Measurements from ENCODE around the gene PLEKHA7.
A peak's percentile ranks its signal among the peaks of the same experiment; 100 is the strongest.

PLEKHA7 gene

DNA sequence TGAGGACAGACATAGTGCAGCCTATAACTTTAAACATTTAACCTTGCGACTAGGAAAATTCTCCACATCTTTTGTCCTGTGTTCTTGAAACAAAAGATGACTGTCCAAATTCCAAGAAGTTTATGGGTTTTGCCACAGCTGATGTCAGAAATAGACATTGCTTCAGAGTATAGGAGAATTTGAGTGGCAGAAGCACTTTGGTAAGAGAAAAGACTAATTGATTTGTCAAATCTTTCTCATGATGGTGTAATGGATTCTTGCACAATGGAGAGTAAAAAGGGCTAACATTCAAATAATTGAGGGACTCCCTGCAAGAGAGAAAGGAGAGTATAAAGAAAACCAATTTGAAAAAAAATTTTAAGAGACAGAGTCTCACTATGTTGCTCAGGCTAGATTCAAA lies 250.5 kb downstream of the PLEKHA7 start:
- TF ChIP-seq, protein P1, sequence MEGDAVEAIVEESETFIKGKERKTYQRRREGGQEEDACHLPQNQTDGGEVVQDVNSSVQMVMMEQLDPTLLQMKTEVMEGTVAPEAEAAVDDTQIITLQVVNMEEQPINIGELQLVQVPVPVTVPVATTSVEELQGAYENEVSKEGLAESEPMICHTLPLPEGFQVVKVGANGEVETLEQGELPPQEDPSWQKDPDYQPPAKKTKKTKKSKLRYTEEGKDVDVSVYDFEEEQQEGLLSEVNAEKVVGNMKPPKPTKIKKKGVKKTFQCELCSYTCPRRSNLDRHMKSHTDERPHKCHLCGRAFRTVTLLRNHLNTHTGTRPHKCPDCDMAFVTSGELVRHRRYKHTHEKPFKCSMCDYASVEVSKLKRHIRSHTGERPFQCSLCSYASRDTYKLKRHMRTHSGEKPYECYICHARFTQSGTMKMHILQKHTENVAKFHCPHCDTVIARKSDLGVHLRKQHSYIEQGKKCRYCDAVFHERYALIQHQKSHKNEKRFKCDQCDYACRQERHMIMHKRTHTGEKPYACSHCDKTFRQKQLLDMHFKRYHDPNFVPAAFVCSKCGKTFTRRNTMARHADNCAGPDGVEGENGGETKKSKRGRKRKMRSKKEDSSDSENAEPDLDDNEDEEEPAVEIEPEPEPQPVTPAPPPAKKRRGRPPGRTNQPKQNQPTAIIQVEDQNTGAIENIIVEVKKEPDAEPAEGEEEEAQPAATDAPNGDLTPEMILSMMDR (IDR thresholded peaks at IDR 0.05; ENCODE audit: low read depth, low read length): no peak
- H3K4me3 ChIP-seq (replicated peaks in 1 of 2; ENCODE audit: low read depth in 2 of 2, low read length in 2 of 2): no peak overlapping the region
- DNase-seq (ENCODE audit: low read depth in 2 of 2): no peak

DNA sequence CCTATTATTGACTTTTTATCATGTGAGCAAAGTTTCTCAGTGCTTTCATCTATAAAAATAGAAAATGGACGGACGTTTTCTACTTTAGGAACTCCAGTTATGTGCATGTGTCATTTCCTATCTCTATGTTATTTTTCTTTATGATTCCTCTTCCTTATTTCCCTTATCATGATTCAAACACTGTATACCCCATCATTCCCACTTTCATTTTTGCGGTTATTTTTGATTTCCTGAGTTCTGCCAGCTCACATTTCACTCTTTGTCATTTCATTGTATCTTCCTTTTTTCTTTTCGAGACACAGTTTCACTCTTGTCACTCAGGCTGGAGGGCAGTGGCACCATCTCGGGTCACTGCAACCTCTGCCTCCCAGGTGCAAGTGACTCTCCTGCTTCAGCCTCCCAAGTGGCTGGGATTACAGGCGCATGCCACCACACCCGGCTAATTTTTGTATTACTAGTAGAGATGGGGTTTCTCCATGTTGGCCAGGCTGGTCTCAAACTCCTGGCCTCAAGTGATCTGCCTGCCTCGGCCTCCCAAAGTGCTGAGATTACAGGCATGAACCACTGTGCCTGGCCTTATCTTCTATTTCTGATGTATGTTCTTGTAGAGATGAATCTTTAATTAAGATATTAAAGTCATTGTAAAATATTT lies 254.2 kb downstream of the PLEKHA7 start:
- peak in 1 of 2 donors; percentile 26 for DNase-seq (ENCODE audit: low read depth in 2 of 2)
- TF ChIP-seq, protein P1 (IDR thresholded peaks at IDR 0.05; ENCODE audit: low read depth, low read length): no peak
- no peak overlapping the region for H3K4me3 ChIP-seq (replicated peaks in 1 of 2; ENCODE audit: low read depth in 2 of 2, low read length in 2 of 2)

DNA sequence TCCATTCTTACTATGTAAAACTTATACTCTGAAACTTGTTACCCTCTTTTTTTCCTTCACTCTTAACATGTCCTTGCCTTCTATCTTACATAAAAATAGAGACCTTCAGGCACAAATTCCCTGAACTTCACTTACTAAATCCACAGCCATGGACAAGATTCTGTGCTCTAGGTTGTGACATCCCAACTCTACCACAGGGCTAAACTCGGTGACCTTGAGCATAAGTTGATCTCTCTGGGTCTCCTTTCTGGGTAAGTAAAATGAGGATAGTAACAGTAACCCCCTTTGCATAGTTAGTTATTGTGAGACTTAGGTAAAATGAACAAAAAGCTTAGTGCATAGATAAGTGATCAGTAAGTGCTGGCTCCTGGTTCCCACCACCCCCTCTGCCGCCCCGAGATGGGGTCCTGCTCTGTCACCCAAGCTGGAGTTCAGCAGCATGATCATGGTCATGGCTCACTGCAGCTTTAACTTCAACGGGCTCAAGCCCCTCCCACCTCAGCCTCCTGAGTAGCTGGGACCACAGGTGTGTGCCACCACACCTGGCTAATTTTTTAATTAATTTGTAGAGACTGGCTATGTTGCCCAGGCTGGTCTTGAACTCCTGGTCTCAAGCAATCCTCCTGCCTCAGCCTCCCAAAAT lies 255.7 kb downstream of the PLEKHA7 start:
- TF ChIP-seq, protein P1 (IDR thresholded peaks at IDR 0.05; ENCODE audit: low read depth, low read length): no peak
- no peak overlapping the region for H3K4me3 ChIP-seq (replicated peaks in 1 of 2; ENCODE audit: low read depth in 2 of 2, low read length in 2 of 2)
- no peak for DNase-seq (ENCODE audit: low read depth in 2 of 2)

DNA sequence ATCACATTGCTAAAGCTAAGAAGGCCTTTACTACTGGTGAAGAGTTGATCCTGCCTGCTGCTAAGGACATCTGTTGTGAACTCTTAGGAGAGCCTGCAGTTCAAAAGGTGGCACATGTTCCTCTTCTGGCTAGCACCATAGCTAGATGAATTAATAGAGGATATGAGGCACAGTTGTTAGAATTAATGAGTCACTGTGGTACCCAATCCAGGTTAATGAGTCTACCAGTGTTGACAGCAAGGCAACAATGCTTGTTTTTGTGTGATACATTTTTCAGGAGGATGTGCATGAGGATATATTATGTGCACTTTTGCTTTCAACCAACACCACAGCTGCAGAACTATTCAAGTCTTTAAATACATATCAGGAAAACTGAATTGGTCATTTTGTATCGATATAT lies 263.8 kb downstream of the PLEKHA7 start:
- H3K4me3 ChIP-seq (replicated peaks in 1 of 2; ENCODE audit: low read depth in 2 of 2, low read length in 2 of 2): no peak overlapping the region
- TF ChIP-seq, protein P1 (IDR thresholded peaks at IDR 0.05; ENCODE audit: low read depth, low read length): no peak
- DNase-seq (ENCODE audit: low read depth in 2 of 2): no peak

DNA sequence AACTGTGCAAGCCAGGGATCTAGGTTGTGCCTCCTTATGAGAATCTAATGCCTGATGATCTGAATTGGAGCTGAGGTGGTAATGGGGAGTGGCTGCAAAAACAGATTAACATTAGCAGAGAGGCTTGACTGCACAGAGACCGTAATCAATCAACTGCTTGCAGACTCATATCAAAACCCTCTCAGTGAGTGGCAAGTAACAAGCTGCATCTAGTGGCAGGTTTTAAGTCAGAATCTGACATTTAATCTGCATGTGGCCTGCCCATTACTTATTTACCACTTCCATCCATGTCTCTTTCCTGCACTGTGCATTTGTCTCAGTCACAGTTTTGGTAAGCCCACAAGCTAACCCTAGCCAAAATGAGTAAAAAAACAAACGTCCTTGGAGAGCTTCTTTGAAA lies 264.5 kb downstream of the PLEKHA7 start:
- TF ChIP-seq, protein P1 (IDR thresholded peaks at IDR 0.05; ENCODE audit: low read depth, low read length): no peak

DNA sequence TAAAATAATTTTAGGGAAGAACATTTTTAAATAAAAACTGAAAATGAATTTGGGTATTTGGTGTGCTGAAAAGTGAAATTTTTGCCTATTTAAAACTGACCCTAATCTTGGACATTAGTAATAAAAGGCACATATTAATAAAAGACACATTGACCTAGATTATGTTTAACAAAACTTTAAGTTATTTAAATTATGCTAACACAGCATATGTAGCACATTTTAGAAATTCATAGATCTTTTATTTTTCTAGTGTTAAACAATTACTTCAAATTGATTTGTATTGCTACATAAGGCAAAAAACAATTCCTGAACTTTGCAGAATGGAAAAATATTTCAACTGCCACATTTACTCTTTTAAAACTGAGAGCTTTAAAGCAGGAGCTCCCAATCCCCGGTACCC lies 265.1 kb downstream of the PLEKHA7 start:
- H3K4me3 ChIP-seq (replicated peaks in 1 of 2; ENCODE audit: low read depth in 2 of 2, low read length in 2 of 2): no peak overlapping the region
- TF ChIP-seq, protein P1 (IDR thresholded peaks at IDR 0.05; ENCODE audit: low read depth, low read length): no peak
- DNase-seq (ENCODE audit: low read depth in 2 of 2): no peak

More for the DNA sequence above, 264.5 kb downstream of the PLEKHA7 start:
- no peak overlapping the region for H3K4me3 ChIP-seq (replicated peaks in 1 of 2; ENCODE audit: low read depth in 2 of 2, low read length in 2 of 2)
- DNase-seq (ENCODE audit: low read depth in 2 of 2): no peak
